ENCODE data around the gene KYAT1. TPM values are rescaled to one million over a fixed set of nuclear protein-coding genes. Genes with fewer than 3 reads are reported as not detected.
"Not testable (repeated sequence)": the region's sequence is repeated elsewhere in the genome, so short reads cannot be mapped to it uniquely, and the experiment has no call there.

KYAT1 gene
- total RNA-seq, 1 donor from 2014 or later, result 7.1 TPM

GRCh38 chr9:128884164-128884563 lies 2.4 kb upstream of the KYAT1 start:
- Histone ChIP-seq H3K4me1 (peaks cover 67% of the 10 kb centered on the region), H3K27me3 (ENCODE audit: low read depth) (no peaks in the 10 kb centered on the region), H3K9me3 (no peaks in the 10 kb centered on the region), H3K27ac (peak overlapping the region; percentile 18), H3K36me3 (peaks cover 26% of the 10 kb centered on the region), H3K4me3 (peak overlapping the region; percentile 96)
- intact Hi-C loops (cut with DNase I), result no loop called here
- TF ChIP-seq CTCF (IDR thresholded peaks at IDR 0.05), result no peak
- ATAC-seq (no peak), DNase-seq (no peak)

- H3K4me3 ChIP-seq, result peak overlapping the region; percentile 96
- peaks cover 20% of the 10 kb centered on the region for H3K36me3 ChIP-seq
- TF ChIP-seq CTCF (IDR thresholded peaks at IDR 0.05), result no peak
- DNase-seq (no peak), ATAC-seq (peak; percentile 6 to 7)
- H3K27me3 ChIP-seq (ENCODE audit: low read depth), result no peaks in the 10 kb centered on the region
- peak overlapping the region; percentile 97 for H3K27ac ChIP-seq
- H3K4me1 ChIP-seq, result peaks cover 55% of the 10 kb centered on the region
- no peaks in the 10 kb centered on the region for H3K9me3 ChIP-seq
- intact Hi-C loops (cut with DNase I), result no loop called here
Observed at GRCh38 chr9:128882677-128883603, 1.2 kb upstream of the KYAT1 start.

- intact Hi-C loops (cut with DNase I), result no loop called here
- no peak for DNase-seq
- no peak overlapping the region for H3K27ac ChIP-seq
Observed at GRCh38 chr9:128877852-128878251, 3.9 kb downstream of the KYAT1 start.

GRCh38 chr9:128870941-128871265 lies 10.8 kb downstream of the KYAT1 start:
- H3K27me3 ChIP-seq (ENCODE audit: low read depth); ATAC-seq; H3K9me3 ChIP-seq; H3K27ac ChIP-seq; H3K4me3 ChIP-seq; intact Hi-C loops (cut with DNase I); H3K4me1 ChIP-seq; H3K36me3 ChIP-seq: not testable (repeated sequence)
- peak; percentile 20 for DNase-seq

More at GRCh38 chr9:128877852-128878251, 3.9 kb downstream of the KYAT1 start:
- Histone ChIP-seq H3K4me3 (no peak overlapping the region), H3K27me3 (ENCODE audit: low read depth) (no peaks in the 10 kb centered on the region), H3K36me3 (no peaks in the 10 kb centered on the region), H3K4me1 (peaks cover 9% of the 10 kb centered on the region), H3K9me3 (no peaks in the 10 kb centered on the region)
- ATAC-seq, result no peak
- no peak for TF ChIP-seq CTCF (IDR thresholded peaks at IDR 0.05)

GRCh38 chr9:128870128-128870940 lies 11.4 kb downstream of the KYAT1 start:
- Histone ChIP-seq H3K9me3 (no peaks in the 10 kb centered on the region), H3K4me3 (no peak overlapping the region), H3K27me3 (ENCODE audit: low read depth) (no peaks in the 10 kb centered on the region), H3K27ac (no peak overlapping the region), H3K4me1 (no peaks in the 10 kb centered on the region), H3K36me3 (no peaks in the 10 kb centered on the region)
- no peak for TF ChIP-seq CTCF (IDR thresholded peaks at IDR 0.05)
- DNase-seq (no peak), ATAC-seq (no peak)
- intact Hi-C loops (cut with DNase I), result no loop called here

Data from lower lobe of right lung (tissue), 2 donors.